Sigmoid colon (tissue), 7 donors: ENCODE measurements around the gene DCHS1. TPM values are rescaled to one million over a fixed set of nuclear protein-coding genes. Genes with fewer than 3 reads are reported as not detected.
A peak's percentile ranks its signal among the peaks of the same experiment; 100 is the strongest.

Source experiments
- DNase-seq: peaks from one replicate; pipeline ENCODE4 v3.0.0-alpha.2; 2019
- H3K27ac ChIP-seq, 4 donors: fragments of 200-600 bp; sonication (generic); one replicate each; pipeline ENCODE4 v1.5.1; 2016 to 2019; ENCODE audit warnings: mild to moderate bottlenecking in 1 of 4
- H3K27me3 ChIP-seq, 3 donors: fragments of 200-600 bp; sonication (generic); one replicate each; pipeline ENCODE4 v1.5.1; 2019; ENCODE audit warnings: mild to moderate bottlenecking in 1 of 3
- H3K36me3 ChIP-seq, 4 donors: fragments of 200-600 bp; sonication (generic); one replicate each; pipeline ENCODE4 v1.5.1; 2016 to 2019
- H3K4me1 ChIP-seq, 4 donors: fragments of 200-600 bp; sonication (generic); one replicate each; pipeline ENCODE4 v1.5.1; 2017 to 2019
- H3K4me3 ChIP-seq, 4 donors: fragments of 200-600 bp; sonication (generic); one replicate each; pipeline ENCODE4 v1.5.1; 2017 to 2019; ENCODE audit warnings: mild to moderate bottlenecking in 2 of 4, moderate library complexity in 1 of 4
- H3K9me3 ChIP-seq, 4 donors: fragments of 200-600 bp in 3 of 4; sonication (generic) in 3 of 4; one replicate each; pipeline versions ENCODE4 v1.5.1 to v1.6.1; 2013 to 2019
- CTCF ChIP-seq, 4 experiments: fragments of 450-650 bp in 3 of 4; fragments of 200-600 bp in 1 of 4; IDR thresholded peaks; one replicate each; pipeline ENCODE4 v1.5.1; 2016 to 2019; ENCODE audit warnings: antibody characterized with exemption in 4 of 4, mild to moderate bottlenecking in 3 of 4, moderate library complexity in 2 of 4
- EP300 ChIP-seq, 4 donors: sonication (generic); formaldehyde crosslinking; IDR thresholded peaks; one replicate each; pipeline ENCODE4 v1.6.1; 2017; ENCODE audit warnings: antibody characterized with exemption in 4 of 4
- POLR2A ChIP-seq, 2 donors: fragments of 450-650 bp; IDR thresholded peaks; one replicate each; pipeline ENCODE4 v1.6.1; 2016; ENCODE audit warnings: antibody characterized with exemption in 2 of 2, mild to moderate bottlenecking in 2 of 2, moderate library complexity in 2 of 2
- POLR2AphosphoS5 ChIP-seq, 4 donors: sonication (generic); formaldehyde crosslinking; IDR thresholded peaks; one replicate each; pipeline ENCODE4 v1.6.1; 2017; ENCODE audit warnings: antibody characterized with exemption in 4 of 4
- WGBS, 2 donors: extraction: QIAGEN DNeasy Blood & Tissue Kit; methylation state at CpG; one replicate each; pipeline ENCODE4 v1.1.7; 2013; 5-methylcytosine and 5-hydroxymethylcytosine counted together
- intact Hi-C: fragments of 100-400 bp; cut with DNase I; formaldehyde crosslinking; loops from one replicate; pipeline ENCODE4 v1.15.1; 2023
- polyA plus RNA-seq, 3 donors: library from polyadenylated mRNA; stranded (reverse); fragments of 200-250 nt; gene quantifications; one replicate each; pipeline ENCODE4 v1.2.3, GENCODE V29; 2013
- total RNA-seq, 4 donors: library from RNA; depleted of rRNA; stranded (reverse); fragments of >200 nt; gene quantifications; one replicate each; pipeline ENCODE4 v1.1.0, GENCODE V29; 2016
- donor health status: healthy with polysubstance abuse.
- donor health status: Bipolar disorder and iron deficiency.
- donor health status: healthy.

The DCHS1 gene
- total and polyA plus RNA-seq, 7 donors = under 0.01 to 57.1 (median 21.7) TPM

- TF ChIP-seq EP300 (IDR thresholded peaks at IDR 0.05) (no peak), CTCF (IDR thresholded peaks at IDR 0.05) (peak in 3 of 4 experiments; percentile 38 to 60 (median 47))
- Histone ChIP-seq H3K36me3 (no peaks in the 10 kb centered on the region), H3K4me1 (peaks cover 0 to 26% (median 12%) of the 10 kb centered on the region in 4 donors), H3K4me3 (no peak overlapping the region), H3K9me3 (no peaks in the 10 kb centered on the region), H3K27me3 (no peaks in the 10 kb centered on the region), H3K27ac (no peak overlapping the region)
- intact Hi-C loops = no loop called here
- 74 to 77% methylated on average over 3 of the region's 3 CpGs for WGBS, 2 donors
- DNase-seq = no peak
Measured at GRCh38 chr11:6667733-6668374, 12.2 kb upstream of the DCHS1 start.

- Histone ChIP-seq H3K27me3 (no peaks in the 10 kb centered on the region), H3K36me3 (no peaks in the 10 kb centered on the region), H3K4me1 (peaks cover 0 to 26% (median 12%) of the 10 kb centered on the region in 4 donors), H3K4me3 (no peak overlapping the region), H3K27ac (no peak overlapping the region), H3K9me3 (no peaks in the 10 kb centered on the region)
- TF ChIP-seq POLR2AphosphoS5 (IDR thresholded peaks at IDR 0.05) (no peak), CTCF (IDR thresholded peaks at IDR 0.05) (no peak)
- 90 to 94% methylated on average over 4 of the region's 4 CpGs for WGBS, 2 donors
- no peak for DNase-seq
- intact Hi-C loops = no loop called here
Measured at GRCh38 chr11:6666302-6667183, 10.9 kb upstream of the DCHS1 start.

GRCh38 chr11:6664551-6664950 is 8.9 kb upstream of the DCHS1 start:
- Histone ChIP-seq H3K27me3 (no peaks in the 10 kb centered on the region), H3K9me3 (no peaks in the 10 kb centered on the region), H3K4me3 (no peak overlapping the region), H3K4me1 (peaks cover 0 to 26% (median 12%) of the 10 kb centered on the region in 4 donors), H3K36me3 (no peaks in the 10 kb centered on the region), H3K27ac (peak overlapping the region in 3 of 4 donors; percentile 75 to 78 (median 78))
- no peak for TF ChIP-seq EP300 (IDR thresholded peaks at IDR 0.05)
- no peak for TF ChIP-seq POLR2A (IDR thresholded peaks at IDR 0.05)
- TF ChIP-seq POLR2AphosphoS5 (IDR thresholded peaks at IDR 0.05) = no peak
- TF ChIP-seq CTCF (IDR thresholded peaks at IDR 0.05) = no peak
- WGBS, 2 donors = 0 to 48% methylated on average over 1 of the region's 1 CpG
- intact Hi-C loops = no loop called here
- no peak for DNase-seq

GRCh38 chr11:6663794-6664469 is 8.3 kb upstream of the DCHS1 start:
- intact Hi-C loops = no loop called here
- H3K27me3 ChIP-seq = no peaks in the 10 kb centered on the region
- no peak overlapping the region for H3K4me3 ChIP-seq
- DNase-seq = no peak
- H3K36me3 ChIP-seq = no peaks in the 10 kb centered on the region
- 62 to 87% methylated on average over 3 of the region's 3 CpGs for WGBS, 2 donors
- H3K9me3 ChIP-seq = no peaks in the 10 kb centered on the region
- peaks cover 0 to 26% (median 12%) of the 10 kb centered on the region in 4 donors for H3K4me1 ChIP-seq
- TF ChIP-seq POLR2A (IDR thresholded peaks at IDR 0.05) (no peak), POLR2AphosphoS5 (IDR thresholded peaks at IDR 0.05) (peak in 3 of 4 donors; percentile 48 to 75 (median 63)), EP300 (IDR thresholded peaks at IDR 0.05) (peak in 1 of 4 donors; percentile 26)
- H3K27ac ChIP-seq = peak overlapping the region in 3 of 4 donors; percentile 75 to 78 (median 78)

- 84 to 86% methylated on average over 3 of the region's 3 CpGs for WGBS, 2 donors
- Histone ChIP-seq H3K27me3 (no peaks in the 10 kb centered on the region), H3K4me1 (peaks cover 0 to 28% (median 21%) of the 10 kb centered on the region in 4 donors), H3K9me3 (no peaks in the 10 kb centered on the region), H3K27ac (no peak overlapping the region), H3K4me3 (no peak overlapping the region), H3K36me3 (no peaks in the 10 kb centered on the region)
- intact Hi-C loops = no loop called here
- DNase-seq = no peak
- TF ChIP-seq CTCF (IDR thresholded peaks at IDR 0.05) (no peak), POLR2AphosphoS5 (IDR thresholded peaks at IDR 0.05) (no peak), POLR2A (IDR thresholded peaks at IDR 0.05) (no peak), EP300 (IDR thresholded peaks at IDR 0.05) (no peak)
Measured at GRCh38 chr11:6660712-6661111, 5.1 kb upstream of the DCHS1 start.
